Panc1 (cell line): ENCODE results near the gene MYL9.

Source experiments
- SIN3A ChIP-seq: IDR thresholded peaks from 2 replicates; pipeline ENCODE4 v1.6.1; 2012; ENCODE audit warnings: low read depth, mild to moderate bottlenecking, low read length, moderate library complexity, borderline replicate concordance; ENCODE audit not compliant: insufficient read depth
- TCF7L2 ChIP-seq: IDR thresholded peaks from 2 replicates; pipeline ENCODE4 v1.6.1; 2011; ENCODE audit warnings: mild to moderate bottlenecking, low read depth, low read length, inconsistent platforms
- TF ChIP-seq, protein P1 (sequence below): fragments of 450-650 bp; IDR thresholded peaks from 2 replicates; pipeline ENCODE4 v1.5.1; 2017; ENCODE audit warnings: mild to moderate bottlenecking

DNA sequence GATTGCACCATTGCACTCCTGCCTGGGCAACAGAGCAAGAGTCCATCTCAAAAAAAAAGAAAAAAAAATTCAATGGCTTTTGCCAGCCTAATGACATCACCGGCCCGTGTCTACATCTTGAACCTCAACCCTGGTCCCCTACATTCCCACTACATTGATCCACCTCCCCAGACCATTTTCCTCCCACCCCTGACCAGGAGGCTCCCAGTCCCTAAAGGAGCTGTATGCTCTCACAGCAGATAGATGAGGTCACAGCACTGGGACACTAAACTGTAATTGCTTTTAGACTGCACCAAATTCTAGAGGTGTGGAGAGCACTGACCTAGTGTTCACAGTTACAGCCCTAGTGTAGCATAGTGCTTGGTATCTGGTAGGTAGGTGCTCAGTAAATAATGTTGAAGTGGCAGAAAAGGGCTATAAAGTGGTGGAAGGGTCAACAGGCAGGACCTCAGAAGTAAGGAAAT lies 42.7 kb downstream of the MYL9 start:
- TF ChIP-seq, protein P1, sequence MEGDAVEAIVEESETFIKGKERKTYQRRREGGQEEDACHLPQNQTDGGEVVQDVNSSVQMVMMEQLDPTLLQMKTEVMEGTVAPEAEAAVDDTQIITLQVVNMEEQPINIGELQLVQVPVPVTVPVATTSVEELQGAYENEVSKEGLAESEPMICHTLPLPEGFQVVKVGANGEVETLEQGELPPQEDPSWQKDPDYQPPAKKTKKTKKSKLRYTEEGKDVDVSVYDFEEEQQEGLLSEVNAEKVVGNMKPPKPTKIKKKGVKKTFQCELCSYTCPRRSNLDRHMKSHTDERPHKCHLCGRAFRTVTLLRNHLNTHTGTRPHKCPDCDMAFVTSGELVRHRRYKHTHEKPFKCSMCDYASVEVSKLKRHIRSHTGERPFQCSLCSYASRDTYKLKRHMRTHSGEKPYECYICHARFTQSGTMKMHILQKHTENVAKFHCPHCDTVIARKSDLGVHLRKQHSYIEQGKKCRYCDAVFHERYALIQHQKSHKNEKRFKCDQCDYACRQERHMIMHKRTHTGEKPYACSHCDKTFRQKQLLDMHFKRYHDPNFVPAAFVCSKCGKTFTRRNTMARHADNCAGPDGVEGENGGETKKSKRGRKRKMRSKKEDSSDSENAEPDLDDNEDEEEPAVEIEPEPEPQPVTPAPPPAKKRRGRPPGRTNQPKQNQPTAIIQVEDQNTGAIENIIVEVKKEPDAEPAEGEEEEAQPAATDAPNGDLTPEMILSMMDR: no peak
- TF ChIP-seq SIN3A: no peak
- no peak for TF ChIP-seq TCF7L2
